Pulmonary artery endothelial cell (primary cell): Measurements from ENCODE around the gene GFI1. TPM values are rescaled to one million over a fixed set of nuclear protein-coding genes. Genes with fewer than 3 reads are reported as not detected.

ENCODE experiments used
- DNase-seq: peaks from one replicate; pipeline ENCODE4 v3.0.0-alpha.2; 2011; ENCODE audit warnings: low read depth, low spot score
- total RNA-seq: library from RNA; depleted of rRNA; stranded (reverse); fragments of >200 nt; gene quantifications from 2 replicates; pipeline ENCODE4 v1.2.3, GENCODE V29; 2014

The GFI1 gene
- total RNA-seq, 1 donor from 2014 or later = 0.26 TPM

GRCh38 chr1:92488416-92488815 is 1.7 kb upstream of the GFI1 start:
- no peak for DNase-seq

DNA sequence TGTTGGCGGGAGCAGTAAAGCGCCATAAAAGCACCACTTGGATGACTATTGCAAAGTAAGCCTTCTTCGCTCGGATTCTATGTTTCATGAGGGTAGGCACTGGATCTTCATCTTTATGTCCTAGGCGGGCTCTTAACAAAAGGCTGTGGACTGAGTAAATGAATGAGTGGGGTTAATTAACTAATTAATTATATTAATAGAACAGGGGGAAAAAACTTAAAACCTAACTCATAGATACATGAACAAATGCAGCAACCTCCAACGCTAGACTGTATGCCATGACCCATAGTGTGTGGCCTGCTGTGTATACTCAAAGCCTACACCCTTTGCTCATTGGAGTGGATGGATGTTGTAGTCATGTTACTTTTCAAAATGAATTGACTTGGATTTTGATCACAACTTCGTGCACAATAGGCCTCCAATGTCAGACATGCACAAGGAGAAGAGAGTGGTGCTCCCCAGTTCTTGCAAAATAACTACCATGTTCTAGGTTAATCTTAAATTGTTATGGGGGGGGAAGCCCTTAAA is 417 bp upstream of the GFI1 start:
- DNase-seq = no peak

GRCh38 chr1:92485381-92486250 is 1.1 kb downstream of the GFI1 start:
- no peak for DNase-seq

DNA sequence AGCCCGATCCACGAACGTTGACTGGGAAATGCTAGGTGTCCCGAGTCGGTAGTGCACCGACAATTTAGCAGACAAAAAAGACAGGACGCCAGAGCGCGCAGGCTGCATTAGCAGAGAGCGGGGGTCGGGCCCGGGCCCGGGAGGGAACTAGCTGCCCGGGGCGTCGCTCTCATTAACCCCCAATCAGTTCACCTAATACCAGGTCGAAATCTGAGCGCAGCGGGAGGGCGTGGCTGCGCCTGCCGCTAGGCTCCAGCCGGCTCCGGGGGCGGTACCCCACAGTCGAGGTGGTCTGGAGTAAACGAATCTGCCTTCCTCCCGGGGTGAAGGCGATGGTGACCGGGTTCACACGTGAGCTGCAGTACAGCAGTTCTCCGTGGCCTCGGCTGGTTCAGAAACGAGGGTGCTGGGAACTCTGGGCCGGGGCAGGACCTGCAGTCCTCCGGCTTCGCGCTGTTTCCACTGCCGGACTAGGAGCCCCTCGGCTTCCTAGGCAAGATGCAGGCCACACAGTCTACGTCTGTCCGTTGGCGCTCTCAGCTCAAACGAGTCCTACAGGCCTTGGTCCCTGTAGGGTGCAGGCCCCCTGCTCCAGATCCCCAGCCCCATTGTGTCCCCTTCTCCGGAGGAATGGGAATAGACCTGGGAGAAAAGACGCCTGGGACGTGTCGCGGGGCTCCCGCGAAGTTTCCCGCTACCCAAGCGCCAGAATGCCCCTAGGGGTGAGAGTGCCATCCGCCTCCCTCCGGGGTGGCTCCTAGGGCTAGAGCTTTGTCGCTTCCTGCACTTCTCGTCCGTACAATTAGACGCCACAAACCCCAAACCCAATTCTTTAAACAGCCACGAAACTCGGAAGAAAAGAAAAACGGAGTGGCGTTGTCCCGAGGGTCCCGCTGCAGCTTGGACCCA is 2.0 kb downstream of the GFI1 start:
- no peak for DNase-seq

- no peak for DNase-seq
These were observed 2.9 kb downstream of the GFI1 start for GRCh38 chr1:92483610-92484471.

GRCh38 chr1:92482665-92483609 is 3.8 kb downstream of the GFI1 start:
- DNase-seq = no peak

- DNase-seq = no peak
These were observed 4.6 kb downstream of the GFI1 start for GRCh38 chr1:92481971-92482664.

DNA sequence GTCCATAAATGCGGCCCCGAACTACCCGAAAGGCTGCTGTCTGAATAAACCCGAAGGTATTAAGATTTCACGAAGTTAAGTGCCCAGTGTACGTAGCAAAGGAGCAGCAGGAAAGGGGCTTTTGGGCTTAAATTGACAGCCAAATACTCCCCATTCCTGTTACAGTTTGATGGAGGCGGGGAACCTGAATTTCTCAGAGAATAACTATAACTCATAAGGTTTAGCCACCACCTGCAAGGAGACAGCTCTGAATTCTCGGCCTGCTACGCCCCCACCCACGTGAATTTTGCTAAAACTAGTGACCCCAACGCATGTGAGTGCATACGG is 5.2 kb downstream of the GFI1 start:
- no peak for DNase-seq

GRCh38 chr1:92480813-92481598 is 5.7 kb downstream of the GFI1 start:
- no peak for DNase-seq

DNA sequence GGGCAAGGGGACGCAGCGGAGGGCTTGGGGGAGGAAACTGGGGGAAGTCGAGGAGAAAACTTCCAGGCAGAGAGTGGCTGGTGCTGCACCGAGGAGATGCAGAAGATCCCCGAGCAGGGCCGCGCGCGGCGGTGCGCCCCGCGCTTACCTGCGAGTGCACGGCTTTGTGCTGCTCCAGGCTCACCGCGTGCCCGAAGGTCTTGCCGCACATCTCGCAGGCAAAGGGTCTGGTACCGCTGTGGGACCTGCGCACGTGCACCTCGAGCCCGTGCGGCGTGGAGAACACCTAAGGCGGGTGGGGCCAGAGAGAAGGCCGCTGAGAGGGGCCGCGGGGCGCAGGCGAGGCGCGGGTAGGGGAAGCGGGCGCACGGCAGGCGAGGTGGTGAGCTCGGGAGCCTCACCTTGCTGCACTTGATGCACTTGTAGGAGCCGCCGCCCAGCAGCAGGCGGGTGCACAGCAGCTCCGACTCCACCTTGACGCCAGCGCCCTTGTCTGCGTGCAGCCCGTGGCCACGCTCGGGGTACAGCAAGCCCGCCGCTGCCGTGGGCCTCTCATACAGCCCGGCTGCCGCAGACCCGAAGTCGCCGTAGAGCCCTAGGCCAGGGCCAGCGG is 6.4 kb downstream of the GFI1 start:
- no peak for DNase-seq

GRCh38 chr1:92479587-92479986 is 7.1 kb downstream of the GFI1 start:
- no peak for DNase-seq

- DNase-seq = no peak
These were observed 8.3 kb downstream of the GFI1 start for GRCh38 chr1:92478393-92478792.

DNA sequence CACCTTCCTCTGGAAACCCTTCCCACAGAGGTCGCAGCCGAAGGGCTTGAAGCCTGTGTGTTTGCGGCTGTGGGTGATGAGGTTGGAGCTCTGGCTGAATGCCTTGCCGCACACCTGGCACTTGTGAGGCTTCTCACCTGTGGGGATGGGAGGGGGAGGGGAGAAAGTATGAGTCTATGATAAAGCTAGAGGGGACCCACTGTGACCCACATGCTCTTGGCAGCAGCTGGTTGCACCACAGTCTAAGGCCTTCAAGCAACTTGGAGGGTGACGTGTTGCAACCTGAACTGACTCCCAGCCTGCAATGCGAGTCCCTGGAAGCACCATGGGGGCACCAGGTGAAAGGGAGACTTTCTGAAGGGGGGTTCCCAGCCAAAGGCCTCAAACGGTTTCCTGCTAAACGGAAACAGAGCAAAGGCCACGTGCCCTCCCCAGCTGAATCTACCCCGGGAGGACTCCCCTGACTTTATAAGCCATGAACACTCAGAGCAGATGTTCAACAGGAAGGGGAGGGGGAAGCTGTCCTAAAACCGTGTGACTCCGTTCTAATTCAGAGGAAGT is 10.6 kb downstream of the GFI1 start:
- no peak for DNase-seq

GRCh38 chr1:92475029-92475428 is 11.7 kb downstream of the GFI1 start:
- no peak for DNase-seq

GRCh38 chr1:92473781-92474495 is 12.8 kb downstream of the GFI1 start:
- no peak for DNase-seq

DNA sequence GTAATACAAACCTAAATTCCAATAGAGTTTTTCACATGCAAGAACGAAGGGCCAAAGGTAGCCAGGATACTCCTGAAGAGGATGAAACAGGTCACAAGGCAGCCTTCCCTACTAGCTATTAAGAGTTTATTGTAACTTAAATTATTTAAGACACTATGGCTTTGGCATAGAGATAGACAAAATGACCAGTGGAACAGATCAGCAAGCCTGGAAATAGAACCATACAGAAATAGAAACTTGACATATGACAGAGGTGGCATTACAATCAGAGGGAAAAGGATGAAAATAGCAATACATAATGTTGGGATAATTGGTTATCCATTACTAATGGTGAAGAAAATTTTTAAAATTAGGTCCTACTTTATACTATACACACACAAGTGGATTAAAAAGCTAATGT is 16.5 kb downstream of the GFI1 start:
- DNase-seq = no peak

DNA sequence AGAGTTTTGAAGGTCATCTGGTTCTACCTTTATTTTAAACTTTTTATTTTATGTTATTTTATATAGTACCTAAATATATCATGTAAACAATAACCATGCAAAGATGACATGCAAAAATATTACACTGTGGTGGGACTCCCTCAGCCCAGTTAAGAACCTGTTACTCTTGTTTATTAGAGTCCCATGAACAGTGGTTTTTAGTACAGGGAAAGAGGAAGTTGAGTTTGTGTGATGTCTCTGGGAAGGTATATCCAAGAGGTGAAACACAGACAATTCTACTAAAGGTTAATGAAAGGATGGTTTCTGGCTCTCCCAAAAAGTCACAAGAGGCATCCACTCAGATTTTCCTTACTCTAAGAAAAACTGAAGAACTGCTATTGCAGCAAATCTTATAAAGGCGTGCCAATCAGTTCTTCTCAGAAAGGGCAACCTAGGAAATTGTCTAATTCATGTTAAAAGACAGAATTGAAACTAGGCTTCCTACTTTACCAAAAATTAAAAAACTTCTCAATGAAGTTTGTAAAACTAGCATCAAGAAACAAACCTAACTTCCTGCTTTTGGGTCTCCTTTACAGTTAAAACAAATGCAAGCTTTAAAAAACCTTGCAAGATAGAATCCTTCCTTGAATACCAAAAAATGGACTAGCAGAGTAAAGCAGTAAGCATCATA is 19.9 kb downstream of the GFI1 start:
- no peak for DNase-seq
